K562 (cell line): Measurements from ENCODE around the gene ARL2. TPM values are rescaled to one million over a fixed set of nuclear protein-coding genes. Genes with fewer than 3 reads are reported as not detected.

ENCODE experiments used
- ATAC-seq: fragments of 200-7000 bp; cut with Tn5 transposase; 3 replicates; pipeline ENCODE4 v1.9.1; 2020; ENCODE audit warnings: moderate library complexity
- BruUV-seq: library from RNA; stranded (reverse); fragments of 400-500 nt; replicated peaks from 2 replicates; lab custom pipeline; 2021; lab: Mats Ljungman, UMichigan
- CTCF ChIA-PET: fragments of 300-600 bp; formaldehyde crosslinking; extraction: SDS; loops from one replicate; lab custom pipeline; 2021; ENCODE audit warnings: low intra/inter-chr PET ratio; lab: Yijun Ruan, JAX
- POLR2A ChIA-PET: fragments of 300-600, 350-650 bp; sonication (Branson Sonifier 250); formaldehyde crosslinking; extraction: SDS; loops from one replicate; lab custom pipeline; 2021; ENCODE audit warnings: antibody characterized with exemption, inconsistent platforms; lab: Yijun Ruan, JAX
- DNase-seq, 4 experiments: peaks; one replicate each; pipeline versions ENCODE4 v3.0.0 to v3.0.0-alpha.2; 2011 to 2018; ENCODE audit warnings: low spot score in 3 of 4, mixed read lengths in 3 of 4; ENCODE audit errors: extremely low read depth in 1 of 4
- FAIRE-seq: peaks from 2 replicates; lab custom pipeline; 2011; peaks lifted over from hg19 to GRCh38; lab: Jason Lieb, UNC
- H2AFZ ChIP-seq: 2 replicates; pipeline ENCODE4 v1.6.0; 2011; ENCODE audit warnings: low read depth, low read length, control low read depth, inconsistent platforms
- H3K27ac ChIP-seq: fragments of 200-600 bp; 3 replicates; pipeline ENCODE4 v1.8.0; 2011; ENCODE audit warnings: low read depth, mild to moderate bottlenecking, control low read depth, inconsistent platforms, low read length, moderate library complexity, mixed read lengths; ENCODE audit errors: extremely low read depth
- H3K27me3 ChIP-seq, 2 experiments: fragments of 300-600 bp in 1 of 2; 2 replicates in 1 of 2; 3 replicates in 1 of 2; pipeline versions ENCODE4 v1.6.0 to v1.8.0; 2011; ENCODE audit warnings: inconsistent platforms in 2 of 2, low read length in 2 of 2, mild to moderate bottlenecking in 1 of 2, mixed read lengths in 1 of 2, moderate library complexity in 1 of 2; ENCODE audit not compliant: control insufficient read depth in 2 of 2, insufficient read depth in 2 of 2
- H3K36me3 ChIP-seq: fragments of 300-600 bp; 3 replicates; pipeline ENCODE4 v1.8.0; 2011; ENCODE audit warnings: mild to moderate bottlenecking, low read length, inconsistent platforms; ENCODE audit not compliant: control insufficient read depth, insufficient read depth
- H3K4me1 ChIP-seq, 2 experiments: fragments of 200-600 bp in 1 of 2; replicated peaks in 1 of 2; 2 replicates in 1 of 2; 3 replicates in 1 of 2; pipeline versions ENCODE4 v1.5.1 to v1.8.0; 2011; ENCODE audit warnings: inconsistent platforms in 2 of 2, low read length in 2 of 2, mild to moderate bottlenecking in 1 of 2, mixed read lengths in 1 of 2, moderate library complexity in 1 of 2; ENCODE audit not compliant: control insufficient read depth in 2 of 2, insufficient read depth in 2 of 2
- H3K4me2 ChIP-seq: 2 replicates; pipeline ENCODE4 v1.6.1; 2011; ENCODE audit warnings: low read length, control low read depth, inconsistent platforms, mixed read lengths; ENCODE audit not compliant: insufficient read depth
- H3K4me3 ChIP-seq: fragments of 200-600 bp; sonication (generic), shearing (Covaris generic); 2 replicates; pipeline ENCODE4 v1.5.1; 2016; ENCODE audit warnings: control low read depth, inconsistent platforms
- H3K79me2 ChIP-seq: fragments of 200-600 bp; 3 replicates; pipeline ENCODE4 v1.8.0; 2011; ENCODE audit warnings: low read length, inconsistent platforms; ENCODE audit not compliant: control insufficient read depth, insufficient read depth
- H3K9ac ChIP-seq, 2 experiments: 2 replicates each; pipeline versions ENCODE4 v1.6.0 to v1.6.1; 2011; ENCODE audit warnings: low read depth in 2 of 2, low read length in 2 of 2, control low read depth in 1 of 2, inconsistent platforms in 1 of 2, mild to moderate bottlenecking in 1 of 2, mixed read lengths in 1 of 2; ENCODE audit not compliant: insufficient read depth in 1 of 2
- H3K9me1 ChIP-seq: one replicate; pipeline ENCODE4 v1.6.0; 2011; ENCODE audit warnings: inconsistent platforms, mild to moderate bottlenecking, low read length, moderate library complexity; ENCODE audit not compliant: control insufficient read depth, insufficient read depth
- H3K9me3 ChIP-seq: replicated peaks from 2 replicates; pipeline ENCODE4 v1.5.1; 2011; ENCODE audit warnings: low read depth, low read length, inconsistent platforms; ENCODE audit not compliant: control insufficient read depth, insufficient read depth
- H4K20me1 ChIP-seq: replicated peaks from 2 replicates; pipeline ENCODE4 v1.6.1; 2011; ENCODE audit warnings: low read length, inconsistent platforms, mixed read lengths; ENCODE audit not compliant: control insufficient read depth, insufficient read depth
- KLF10 ChIP-seq: fragments of 250-450 bp; sonication (Bioruptor Pico); IDR thresholded peaks from 2 replicates; pipeline ENCODE4 v1.6.1; 2021; ENCODE audit warnings: matching md5 sums
- NEUROD1 ChIP-seq: fragments of 150-350 bp; IDR thresholded peaks from 2 replicates; pipeline ENCODE4 v1.6.1; 2014; ENCODE audit warnings: borderline replicate concordance, low read length, low read depth; ENCODE audit not compliant: partially characterized antibody
- NONO ChIP-seq, 2 experiments: fragments of 200-400 bp in 1 of 2; fragments of 450-650 bp in 1 of 2; formaldehyde crosslinking in 1 of 2; IDR thresholded peaks; 2 replicates each; pipeline ENCODE4 v1.6.1; 2017; ENCODE audit warnings: low read depth in 2 of 2, mild to moderate bottlenecking in 2 of 2, moderate library complexity in 2 of 2, low read length in 1 of 2
- NR3C1 ChIP-seq: sonication (generic); formaldehyde crosslinking; IDR thresholded peaks from 2 replicates; pipeline ENCODE4 v1.8.1; 2022; ENCODE audit warnings: missing genetic modification reagents
- SIN3A ChIP-seq, 2 experiments: fragments of 150-350 bp in 1 of 2; IDR thresholded peaks; 2 replicates each; pipeline ENCODE4 v1.6.1; 2011 to 2016; ENCODE audit warnings: borderline replicate concordance in 2 of 2, low read depth in 2 of 2, low read length in 2 of 2, mild to moderate bottlenecking in 2 of 2, moderate library complexity in 2 of 2; ENCODE audit not compliant: control insufficient read depth in 1 of 2
- TFAM ChIP-seq: fragments of 250-450 bp; sonication (Bioruptor Pico); conservative IDR thresholded peaks from 2 replicates; pipeline ENCODE4 v1.5.0; 2021; ENCODE audit warnings: mild to moderate bottlenecking, moderate library complexity
- WGBS: fragments of 100-300 bp; shearing (Covaris generic); methylation state at CpG from one replicate; pipeline ENCODE4 v1.1.6; 2016; ENCODE audit warnings: low coverage, mixed read lengths; ENCODE audit not compliant: insufficient coverage; ENCODE audit errors: missing lambda C conversion rate; 5-methylcytosine and 5-hydroxymethylcytosine counted together
- in situ Hi-C: fragments of 300-500 bp; cut with MboI; formaldehyde crosslinking; loops from 4 replicates; pipeline ENCODE4 v1.15.0; 2018; ENCODE audit warnings: inconsistent platforms, mixed read lengths
- intact Hi-C: fragments of 100-400 bp; cut with micrococcal nuclease; formaldehyde crosslinking; loops from 2 replicates; pipeline ENCODE4 v1.14.2; 2022
- polyA plus RNA-seq, 8 experiments: library from polyadenylated mRNA; depleted of rRNA in 4 of 8; stranded (reverse) in 5 of 8; unstranded in 3 of 8; fragments of >200 nt; fragmentation: Nextera tagmentation in 2 of 8; fragmentation: Illumina TruSeq in 1 of 8; extraction: Ambion mirVana in 2 of 8; extraction: Trizol in 1 of 8; gene quantifications; 2 replicates each; pipeline versions ENCODE4 v1.2.1 to v1.2.3, GENCODE V29; 2011 to 2014; ENCODE audit warnings: inconsistent platforms in 1 of 8, missing spikeins in 1 of 8
- total RNA-seq, 7 experiments: library from RNA; depleted of rRNA in 6 of 7; stranded (reverse); fragments of >200 nt in 6 of 7; fragmentation: Illumina TruSeq in 2 of 7; extraction: Trizol in 2 of 7; gene quantifications; 2 replicates each; pipeline versions ENCODE4 v1.2.1 to v1.2.3, GENCODE V29; 2011 to 2021; ENCODE audit warnings: low replicate concordance in 1 of 7
- TF ChIP-seq, protein P1 (sequence below): fragments of 450-650 bp; IDR thresholded peaks from 2 replicates; pipeline ENCODE4 v1.6.1; 2018; ENCODE audit not compliant: partially characterized antibody
- TF ChIP-seq, protein P2 (sequence below), 2 experiments: IDR thresholded peaks; 2 replicates each; pipeline ENCODE4 v1.6.1; 2011; ENCODE audit warnings: borderline replicate concordance in 1 of 2, control low read depth in 1 of 2, low read depth in 1 of 2, low read length in 1 of 2, mild to moderate bottlenecking in 1 of 2, mixed read lengths in 1 of 2, moderate library complexity in 1 of 2; ENCODE audit not compliant: insufficient read depth in 1 of 2, insufficient read length in 1 of 2, poor library complexity in 1 of 2, severe bottlenecking in 1 of 2; ENCODE audit errors: extremely low read depth in 1 of 2

The ARL2 gene
- total and polyA plus RNA-seq, 9 of the 15 experiments (the other 6 are each of a cell fraction or from before 2014, with no cell fraction given): 5.7 to 154 (median 92.2) TPM

DNA sequence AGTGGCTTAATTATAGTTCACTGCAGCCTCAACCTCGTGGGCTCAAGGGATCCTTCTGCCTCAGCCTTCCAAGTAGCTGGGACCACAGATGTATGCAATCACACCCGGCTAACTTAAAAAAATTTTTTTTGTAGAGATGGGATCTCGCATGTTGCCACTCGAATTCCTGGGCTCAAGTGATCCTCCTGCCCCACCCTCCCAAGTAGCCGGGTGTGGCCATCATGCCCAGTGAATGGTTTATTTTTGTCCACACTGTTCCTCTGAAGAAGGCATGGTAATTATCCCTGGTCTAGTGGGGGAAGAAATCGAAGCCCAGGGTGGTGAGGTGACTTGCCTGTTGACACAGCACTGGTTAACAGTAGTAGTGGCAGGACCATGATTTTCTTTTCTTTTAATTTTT is 28.9 kb downstream of the ARL2 start:
- intact Hi-C loops: no loop called here

DNA sequence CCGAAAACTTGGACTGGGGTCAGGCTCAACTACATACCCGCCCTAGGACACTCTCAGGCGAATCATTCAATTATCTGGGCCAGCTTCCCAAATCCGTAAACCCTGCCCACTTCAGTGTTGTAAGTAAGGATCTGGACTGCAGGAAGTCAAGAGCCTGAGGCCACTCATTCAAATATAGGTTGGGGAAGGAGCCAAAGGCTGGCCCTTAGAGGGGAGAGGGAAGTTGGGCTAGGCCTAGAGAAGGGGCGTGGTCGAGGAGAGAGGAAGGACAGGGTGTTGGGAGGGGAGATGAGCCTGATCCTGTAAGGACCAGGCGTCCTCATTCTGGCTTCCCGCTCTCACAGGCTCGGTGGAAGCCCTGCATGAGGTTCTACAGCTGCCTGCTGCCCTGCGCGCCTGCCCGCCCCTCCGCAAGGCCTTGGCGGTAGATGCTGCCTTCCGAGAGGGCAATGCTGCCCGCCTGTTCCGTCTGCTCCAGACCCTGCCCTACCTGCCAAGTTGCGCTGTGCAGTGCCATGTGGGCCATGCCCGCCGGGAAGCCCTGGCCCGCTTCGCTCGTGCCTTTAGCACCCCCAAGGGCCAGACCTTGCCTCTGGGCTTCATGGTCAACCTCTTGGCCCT is 30.0 kb downstream of the ARL2 start:
- ChIA-PET CTCF (no interaction called here), POLR2A (interaction anchor here (0.8 kb wide), 1 partner anchor 68 kb away, joined by 3 read pairs; the partner anchor contains the start of gene TM7SF2)
- Histone ChIP-seq H3K27ac (peak overlapping the region; percentile 28; the same call in 1 of the 3 replicates), H3K27me3 (no peaks in the 10 kb centered on the region), H3K79me2 (peaks cover 24% of the 10 kb centered on the region), H3K36me3 (peaks cover 27% of the 10 kb centered on the region; the same call in 2 of the 3 replicates), H3K4me3 (no peak overlapping the region), H3K9me1 (no peaks in the 10 kb centered on the region), H3K9me3 (no peaks in the 10 kb centered on the region), H3K4me2 (no peak overlapping the region), H2AFZ (no peak overlapping the region), H4K20me1 (no peaks in the 10 kb centered on the region; the same call in 1 of the 2 replicates), H3K4me1 (peaks cover 10 to 68% of the 10 kb centered on the region in 2 experiments; a peak in 4 of 5 replicates), H3K9ac (peak overlapping the region in 1 of 2 experiments; percentile 37; a peak in 2 of 4 replicates)
- BruUV-seq: no TSS peak
- intact Hi-C loops: no loop called here
- 88% methylated on average over 17 of the region's 23 CpGs for WGBS
- FAIRE-seq: peak; percentile 56
- no peak for ATAC-seq
- in situ Hi-C loops: no loop called here
- peak in 3 of 4 experiments; percentile 36 to 45 (median 45) for DNase-seq
- TF ChIP-seq, protein P1, sequence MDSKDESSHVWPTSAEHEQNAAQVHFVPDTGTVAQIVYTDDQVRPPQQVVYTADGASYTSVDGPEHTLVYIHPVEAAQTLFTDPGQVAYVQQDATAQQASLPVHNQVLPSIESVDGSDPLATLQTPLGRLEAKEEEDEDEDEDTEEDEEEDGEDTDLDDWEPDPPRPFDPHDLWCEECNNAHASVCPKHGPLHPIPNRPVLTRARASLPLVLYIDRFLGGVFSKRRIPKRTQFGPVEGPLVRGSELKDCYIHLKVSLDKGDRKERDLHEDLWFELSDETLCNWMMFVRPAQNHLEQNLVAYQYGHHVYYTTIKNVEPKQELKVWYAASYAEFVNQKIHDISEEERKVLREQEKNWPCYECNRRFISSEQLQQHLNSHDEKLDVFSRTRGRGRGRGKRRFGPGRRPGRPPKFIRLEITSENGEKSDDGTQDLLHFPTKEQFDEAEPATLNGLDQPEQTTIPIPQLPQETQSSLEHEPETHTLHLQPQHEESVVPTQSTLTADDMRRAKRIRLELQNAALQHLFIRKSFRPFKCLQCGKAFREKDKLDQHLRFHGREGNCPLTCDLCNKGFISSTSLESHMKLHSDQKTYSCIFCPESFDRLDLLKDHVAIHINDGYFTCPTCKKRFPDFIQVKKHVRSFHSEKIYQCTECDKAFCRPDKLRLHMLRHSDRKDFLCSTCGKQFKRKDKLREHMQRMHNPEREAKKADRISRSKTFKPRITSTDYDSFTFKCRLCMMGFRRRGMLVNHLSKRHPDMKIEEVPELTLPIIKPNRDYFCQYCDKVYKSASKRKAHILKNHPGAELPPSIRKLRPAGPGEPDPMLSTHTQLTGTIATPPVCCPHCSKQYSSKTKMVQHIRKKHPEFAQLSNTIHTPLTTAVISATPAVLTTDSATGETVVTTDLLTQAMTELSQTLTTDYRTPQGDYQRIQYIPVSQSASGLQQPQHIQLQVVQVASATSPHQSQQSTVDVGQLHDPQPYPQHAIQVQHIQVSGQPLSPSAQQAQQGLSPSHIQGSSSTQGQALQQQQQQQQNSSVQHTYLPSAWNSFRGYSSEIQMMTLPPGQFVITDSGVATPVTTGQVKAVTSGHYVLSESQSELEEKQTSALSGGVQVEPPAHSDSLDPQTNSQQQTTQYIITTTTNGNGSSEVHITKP: peak; percentile 76
- TF ChIP-seq, protein P2, sequence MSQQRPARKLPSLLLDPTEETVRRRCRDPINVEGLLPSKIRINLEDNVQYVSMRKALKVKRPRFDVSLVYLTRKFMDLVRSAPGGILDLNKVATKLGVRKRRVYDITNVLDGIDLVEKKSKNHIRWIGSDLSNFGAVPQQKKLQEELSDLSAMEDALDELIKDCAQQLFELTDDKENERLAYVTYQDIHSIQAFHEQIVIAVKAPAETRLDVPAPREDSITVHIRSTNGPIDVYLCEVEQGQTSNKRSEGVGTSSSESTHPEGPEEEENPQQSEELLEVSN (IDR thresholded peaks at IDR 0.05; ENCODE audit: borderline replicate concordance in 1 of 2, extremely low read depth in 1 of 2, insufficient read depth in 1 of 2, insufficient read length in 1 of 2, low read depth in 1 of 2, low read length in 1 of 2, poor library complexity in 1 of 2, severe bottlenecking in 1 of 2): peak; percentile 28 to 53
- no peak for TF ChIP-seq SIN3A (IDR thresholded peaks at IDR 0.05; ENCODE audit: borderline replicate concordance in 2 of 2, control insufficient read depth in 1 of 2, low read depth in 2 of 2, low read length in 2 of 2)

More for the DNA sequence above, 28.9 kb downstream of the ARL2 start:
- Histone ChIP-seq H3K9me3 (no peaks in the 10 kb centered on the region), H3K9ac (peak overlapping the region in 1 of 2 experiments; percentile 43; a peak in 1 of 4 replicates), H3K79me2 (peaks cover 24% of the 10 kb centered on the region), H2AFZ (no peak overlapping the region), H3K4me3 (no peak overlapping the region), H4K20me1 (no peaks in the 10 kb centered on the region; the same call in 1 of the 2 replicates), H3K36me3 (peaks cover 30% of the 10 kb centered on the region; the same call in 2 of the 3 replicates), H3K4me1 (peaks cover 10 to 65% of the 10 kb centered on the region in 2 experiments; a peak in 4 of 5 replicates), H3K4me2 (no peak overlapping the region), H3K27me3 (no peaks in the 10 kb centered on the region), H3K27ac (no peak overlapping the region), H3K9me1 (no peaks in the 10 kb centered on the region)
- ChIA-PET CTCF (no interaction called here), POLR2A (interaction anchor here (0.6 to 1.2 kb wide), 4 partner anchors 10 to 161 kb away, joined by 3 to 5 read pairs (median 3); no protein-coding TSS in a partner anchor)
- 53% methylated on average over 6 of the region's 6 CpGs for WGBS
- DNase-seq (no peak), ATAC-seq (no peak), FAIRE-seq (peak; percentile 59)
- BruUV-seq: no TSS peak
- in situ Hi-C loops: no loop called here
- TF ChIP-seq NONO (IDR thresholded peaks at IDR 0.05; ENCODE audit: low read depth in 2 of 2, low read length in 1 of 2) (no peak), TFAM (CRISPR knock-in tag) (no peak), KLF10 (CRISPR knock-in tag) (no peak), NR3C1 (CRISPR knock-in tag) (no peak), NEUROD1 (no peak)
